AG04450 (cell line): Measurements from ENCODE around the gene IMMP2L. TPM values are rescaled to one million over a fixed set of nuclear protein-coding genes. Genes with fewer than 3 reads are reported as not detected.

Source experiments
- CTCF ChIA-PET: fragments of 300-600, 350-600 bp; formaldehyde crosslinking; extraction: SDS; loops from one replicate; lab custom pipeline; 2022; ENCODE audit warnings: antibody characterized with exemption, inconsistent platforms; lab: Charles Lee
- POLR2A ChIA-PET: fragments of 350-600 bp; formaldehyde crosslinking; extraction: SDS; loops from one replicate; lab custom pipeline; 2021; ENCODE audit warnings: antibody characterized with exemption, inconsistent platforms; lab: Yijun Ruan, JAX
- DNase-seq: peaks from one replicate; pipeline ENCODE4 v3.0.0-alpha.2; 2011; ENCODE audit warnings: low read depth, low spot score
- H3K27ac ChIP-seq: one replicate; pipeline ENCODE4 v1.5.1; 2012; ENCODE audit warnings: low read depth, low read length, control low read depth
- H3K27me3 ChIP-seq: one replicate; pipeline ENCODE4 v1.6.0; 2012; ENCODE audit warnings: low read length; ENCODE audit not compliant: control insufficient read depth, insufficient read depth
- H3K4me3 ChIP-seq: 2 replicates; pipeline ENCODE4 v1.5.1; 2011; ENCODE audit warnings: mild to moderate bottlenecking, low read depth, low read length, control low read depth
- H3K9me3 ChIP-seq: 2 replicates; pipeline ENCODE4 v1.5.1; 2012; ENCODE audit warnings: low read length; ENCODE audit not compliant: control insufficient read depth, insufficient read depth
- polyA plus RNA-seq: library from polyadenylated mRNA; depleted of rRNA; stranded (reverse); fragments of >200 nt; gene quantifications from 2 replicates; pipeline ENCODE4 v1.2.3, GENCODE V29; 2011
- TF ChIP-seq, protein P1 (sequence below): IDR thresholded peaks from 2 replicates; pipeline ENCODE4 v1.5.1; 2011; ENCODE audit warnings: low read depth, low read length, control low read depth, inconsistent platforms

Gene IMMP2L
- polyA plus RNA-seq, 1 experiment, result 8.0 TPM

DNA sequence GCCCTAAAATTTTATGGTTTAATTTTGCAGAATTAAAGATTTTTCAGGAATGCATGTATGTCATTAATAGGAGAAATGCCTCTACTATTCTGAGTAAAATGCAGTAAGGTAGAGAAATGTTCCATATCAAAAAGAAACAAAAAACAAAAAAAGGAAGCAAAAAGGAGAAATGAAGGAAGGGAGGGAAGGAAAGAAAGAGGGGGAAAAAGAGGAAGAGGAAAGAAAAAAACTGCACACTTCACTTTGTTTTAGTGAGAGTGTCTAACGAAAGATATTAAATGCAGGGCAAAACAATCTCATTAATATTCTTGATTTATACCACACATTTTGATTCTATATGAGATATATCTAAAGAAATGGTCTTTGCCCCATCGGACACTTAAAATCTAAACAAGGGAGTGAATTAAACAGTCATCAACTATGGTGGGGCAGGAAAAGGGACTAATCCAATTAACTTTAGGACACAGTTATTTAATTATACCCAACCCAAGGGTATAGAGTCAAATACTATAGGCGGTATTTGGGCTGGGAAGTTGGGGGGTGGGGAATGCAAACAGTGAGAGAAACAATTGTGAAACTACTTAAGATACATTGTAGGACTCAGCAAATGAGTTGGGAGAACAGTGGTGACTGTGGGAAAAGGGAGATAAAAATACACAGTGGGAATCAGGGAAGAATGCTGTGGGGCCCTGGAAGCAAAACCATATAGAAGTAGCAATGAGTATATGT is 27.0 kb downstream of the IMMP2L start:
- H3K9me3 ChIP-seq, result no peaks in the 10 kb centered on the region
- ChIA-PET POLR2A (no interaction called here), CTCF (no interaction called here)
- H3K4me3 ChIP-seq, result no peak overlapping the region
- no peaks in the 10 kb centered on the region for H3K27me3 ChIP-seq
- no peak overlapping the region for H3K27ac ChIP-seq
- DNase-seq, result no peak
- TF ChIP-seq, protein P1, sequence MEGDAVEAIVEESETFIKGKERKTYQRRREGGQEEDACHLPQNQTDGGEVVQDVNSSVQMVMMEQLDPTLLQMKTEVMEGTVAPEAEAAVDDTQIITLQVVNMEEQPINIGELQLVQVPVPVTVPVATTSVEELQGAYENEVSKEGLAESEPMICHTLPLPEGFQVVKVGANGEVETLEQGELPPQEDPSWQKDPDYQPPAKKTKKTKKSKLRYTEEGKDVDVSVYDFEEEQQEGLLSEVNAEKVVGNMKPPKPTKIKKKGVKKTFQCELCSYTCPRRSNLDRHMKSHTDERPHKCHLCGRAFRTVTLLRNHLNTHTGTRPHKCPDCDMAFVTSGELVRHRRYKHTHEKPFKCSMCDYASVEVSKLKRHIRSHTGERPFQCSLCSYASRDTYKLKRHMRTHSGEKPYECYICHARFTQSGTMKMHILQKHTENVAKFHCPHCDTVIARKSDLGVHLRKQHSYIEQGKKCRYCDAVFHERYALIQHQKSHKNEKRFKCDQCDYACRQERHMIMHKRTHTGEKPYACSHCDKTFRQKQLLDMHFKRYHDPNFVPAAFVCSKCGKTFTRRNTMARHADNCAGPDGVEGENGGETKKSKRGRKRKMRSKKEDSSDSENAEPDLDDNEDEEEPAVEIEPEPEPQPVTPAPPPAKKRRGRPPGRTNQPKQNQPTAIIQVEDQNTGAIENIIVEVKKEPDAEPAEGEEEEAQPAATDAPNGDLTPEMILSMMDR, result no peak

DNA sequence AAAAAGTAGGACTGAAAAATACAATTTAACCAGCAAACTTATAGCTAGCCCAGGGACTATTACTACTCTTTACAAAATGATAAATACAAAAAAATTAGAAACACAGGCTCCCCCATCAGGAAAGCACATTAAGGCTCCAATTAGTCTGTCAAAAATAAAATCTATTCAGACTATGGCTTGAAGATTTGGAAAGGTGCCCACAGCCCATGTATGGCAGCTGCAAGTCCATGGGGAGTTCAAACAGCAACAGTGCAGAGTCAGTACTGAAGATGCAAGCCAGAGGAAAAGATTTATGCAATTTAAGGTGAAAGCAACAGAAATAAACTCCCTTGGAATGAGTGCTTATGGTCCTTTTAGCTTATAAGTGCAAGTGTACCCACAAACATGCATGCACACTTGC is 29.7 kb downstream of the IMMP2L start:
- no peak overlapping the region for H3K4me3 ChIP-seq
- CTCF ChIA-PET, result no interaction called here
- no peak overlapping the region for H3K27ac ChIP-seq
- DNase-seq, result no peak
- POLR2A ChIA-PET, result no interaction called here
- TF ChIP-seq, protein P1, result no peak
- H3K9me3 ChIP-seq, result no peaks in the 10 kb centered on the region
- H3K27me3 ChIP-seq, result no peaks in the 10 kb centered on the region

DNA sequence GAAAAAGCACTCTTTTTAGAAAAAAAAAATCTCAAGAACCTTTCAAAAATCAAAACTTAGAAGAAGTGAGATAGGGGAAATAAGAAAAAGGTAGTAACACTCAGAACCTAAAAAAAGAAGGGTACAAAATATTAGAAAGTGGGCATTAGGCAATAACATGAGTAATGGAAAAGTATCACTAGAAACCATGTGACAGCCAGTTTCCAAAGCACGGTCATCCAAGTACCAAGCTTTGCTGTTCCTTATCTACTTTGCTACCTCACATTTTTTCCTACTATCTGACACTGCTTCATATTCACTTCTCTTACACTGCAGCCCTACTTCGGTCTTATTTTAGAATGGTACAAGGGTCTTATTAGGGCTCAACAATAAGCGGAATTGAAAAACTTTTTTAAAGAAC is 30.3 kb downstream of the IMMP2L start:
- DNase-seq, result no peak
- CTCF ChIA-PET, result no interaction called here
- H3K9me3 ChIP-seq, result no peaks in the 10 kb centered on the region

DNA sequence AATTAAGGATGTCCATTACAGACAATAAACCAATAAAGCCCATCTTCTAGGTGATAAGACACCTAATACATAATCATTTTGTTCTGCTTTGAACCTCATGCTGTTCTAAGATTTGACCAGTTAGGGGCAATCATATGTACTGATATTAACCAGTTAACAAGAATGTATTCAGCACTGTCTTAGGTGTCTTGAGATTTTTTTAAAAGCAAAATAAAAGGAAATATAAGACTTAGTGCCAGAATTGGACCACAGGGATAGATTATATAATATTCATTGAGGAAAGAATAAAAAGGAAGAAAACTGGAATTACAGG is 32.0 kb downstream of the IMMP2L start:
- ChIA-PET POLR2A (no interaction called here), CTCF (no interaction called here)
- no peak overlapping the region for H3K27ac ChIP-seq
- H3K9me3 ChIP-seq, result no peaks in the 10 kb centered on the region
- H3K27me3 ChIP-seq, result no peaks in the 10 kb centered on the region
- no peak overlapping the region for H3K4me3 ChIP-seq
- no peak for DNase-seq
- TF ChIP-seq, protein P1, result no peak

More for the DNA sequence above, 30.3 kb downstream of the IMMP2L start:
- Histone ChIP-seq H3K27ac (no peak overlapping the region), H3K27me3 (no peaks in the 10 kb centered on the region), H3K4me3 (no peak overlapping the region)
- POLR2A ChIA-PET, result no interaction called here
- TF ChIP-seq, protein P1, result no peak

DNA sequence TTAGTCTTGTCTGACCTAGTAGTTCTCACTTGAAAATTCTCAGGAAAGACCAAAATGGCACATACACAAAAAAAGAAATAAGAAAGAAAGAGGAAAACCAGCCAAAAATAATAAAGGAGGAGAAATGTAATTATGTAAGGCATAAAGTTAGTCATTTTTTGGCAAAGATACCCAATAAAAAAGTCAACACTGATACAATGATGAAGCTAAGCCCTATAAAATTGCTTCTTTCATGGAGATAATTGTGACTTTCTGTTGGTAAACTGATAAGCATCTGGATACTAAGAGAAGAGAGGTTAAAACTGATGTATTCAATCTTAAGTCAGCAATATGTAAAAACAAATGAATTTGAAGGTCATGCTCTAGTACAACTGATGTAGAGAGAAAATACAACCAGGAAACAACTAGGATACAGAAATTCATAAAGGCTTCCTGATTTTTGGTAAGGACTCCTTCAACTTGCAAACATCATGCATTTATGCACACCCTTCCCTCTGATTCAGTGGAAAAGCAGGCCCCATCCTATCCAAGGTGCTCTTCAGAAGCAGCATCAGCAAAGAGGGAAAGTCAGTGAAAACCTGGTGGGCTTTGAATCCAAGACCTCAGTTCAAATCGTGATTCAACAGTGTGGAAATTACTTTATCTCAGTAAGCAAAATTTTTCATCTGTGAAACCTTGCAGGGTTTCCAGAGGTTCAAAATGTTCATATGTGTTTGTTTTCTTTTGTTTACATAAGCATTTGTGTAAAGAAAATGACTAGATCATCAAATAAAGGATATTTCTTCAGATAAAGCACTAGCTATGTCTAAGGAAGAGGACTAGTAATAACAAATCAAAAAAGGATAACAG is 32.6 kb downstream of the IMMP2L start:
- H3K27ac ChIP-seq, result no peak overlapping the region
- no peaks in the 10 kb centered on the region for H3K9me3 ChIP-seq
- POLR2A ChIA-PET, result no interaction called here
- H3K4me3 ChIP-seq, result no peak overlapping the region
- CTCF ChIA-PET, result no interaction called here
- TF ChIP-seq, protein P1, result no peak
- no peak for DNase-seq
- H3K27me3 ChIP-seq, result no peaks in the 10 kb centered on the region
